Osteocyte (in vitro differentiated cells): Measurements from ENCODE around the gene GOLGA6L7. TPM values are rescaled to one million over a fixed set of nuclear protein-coding genes. Genes with fewer than 3 reads are reported as not detected.

Experiments
- DNase-seq: peaks from one replicate; pipeline ENCODE4 v3.0.0; 2021; ENCODE audit warnings: mixed read lengths; ENCODE audit not compliant: unreplicated experiment; ENCODE audit errors: extremely low spot score
- H3K27ac Mint-ChIP-seq: one replicate; pipeline ENCODE4 v1.8.0; 2021; ENCODE audit warnings: mild to moderate bottlenecking, mixed read lengths; ENCODE audit not compliant: unreplicated experiment
- H3K27me3 Mint-ChIP-seq: one replicate; pipeline ENCODE4 v1.8.0; 2021; ENCODE audit warnings: mixed read lengths; ENCODE audit not compliant: unreplicated experiment
- H3K36me3 Mint-ChIP-seq: one replicate; pipeline ENCODE4 v1.8.0; 2021; ENCODE audit warnings: mixed read lengths; ENCODE audit not compliant: unreplicated experiment
- H3K4me1 Mint-ChIP-seq: one replicate; pipeline ENCODE4 v1.8.0; 2021; ENCODE audit warnings: mixed read lengths; ENCODE audit not compliant: unreplicated experiment
- H3K4me3 Mint-ChIP-seq: one replicate; pipeline ENCODE4 v1.8.0; 2021; ENCODE audit warnings: mild to moderate bottlenecking, moderate library complexity, mixed read lengths; ENCODE audit not compliant: unreplicated experiment
- H3K9me3 Mint-ChIP-seq: one replicate; pipeline ENCODE4 v1.8.0; 2021; ENCODE audit warnings: mixed read lengths; ENCODE audit not compliant: unreplicated experiment
- CTCF ChIP-seq: fragments of 200-600 bp; sonication (generic); IDR thresholded peaks from 2 replicates; pipeline ENCODE4 v1.5.0; 2021; ENCODE audit warnings: antibody characterized with exemption, mild to moderate bottlenecking, moderate library complexity
- total RNA-seq: library from RNA; stranded (reverse); gene quantifications from 2 replicates; pipeline ENCODE4 v1.2.1, GENCODE V29; 2021

GOLGA6L7 gene
- total RNA-seq, 1 donor from 2014 or later: not detected

GRCh38 chr15:28886431-28887338, 38.2 kb upstream of the GOLGA6L7 start:
- Mint-ChIP-seq H3K4me1 (peaks cover 25% of the 10 kb centered on the region), H3K27me3 (no peaks in the 10 kb centered on the region), H3K9me3 (no peaks in the 10 kb centered on the region), H3K27ac (peak overlapping the region; percentile 39), H3K36me3 (no peaks in the 10 kb centered on the region), H3K4me3 (peak overlapping the region; percentile 68)
- TF ChIP-seq CTCF: no peak
- DNase-seq: no peak

GRCh38 chr15:28885630-28886430, 37.4 kb upstream of the GOLGA6L7 start, which contains the start of gene APBA2:
APBA2 (plus strand) TSS chr15:28885974; CDS start chr15:29053885, 167,911 bp downstream.
- no peaks in the 10 kb centered on the region for H3K27me3 Mint-ChIP-seq
- H3K4me3 Mint-ChIP-seq: peak within 1 kb of the TSS; percentile 68
- no peak for TF ChIP-seq CTCF
- peaks cover 25% of the 10 kb centered on the region for H3K4me1 Mint-ChIP-seq
- no peaks in the 10 kb centered on the region for H3K9me3 Mint-ChIP-seq
- no peak within 1 kb of the TSS for H3K27ac Mint-ChIP-seq
- DNase-seq: no peak
- H3K36me3 Mint-ChIP-seq: no peaks in the 10 kb centered on the region

GRCh38 chr15:28885128-28885629, 36.7 kb upstream of the GOLGA6L7 start:
- no peak for TF ChIP-seq CTCF
- Mint-ChIP-seq H3K9me3 (no peaks in the 10 kb centered on the region), H3K4me3 (peak overlapping the region; percentile 66), H3K27ac (no peak overlapping the region), H3K4me1 (peaks cover 25% of the 10 kb centered on the region), H3K36me3 (no peaks in the 10 kb centered on the region), H3K27me3 (no peaks in the 10 kb centered on the region)
- no peak for DNase-seq

- H3K4me3 Mint-ChIP-seq: peak overlapping the region; percentile 66
- no peak for TF ChIP-seq CTCF
- DNase-seq: no peak
- H3K27me3 Mint-ChIP-seq: no peaks in the 10 kb centered on the region
- no peak overlapping the region for H3K27ac Mint-ChIP-seq
- H3K4me1 Mint-ChIP-seq: peaks cover 25% of the 10 kb centered on the region
- no peaks in the 10 kb centered on the region for H3K9me3 Mint-ChIP-seq
- no peaks in the 10 kb centered on the region for H3K36me3 Mint-ChIP-seq
Observed at GRCh38 chr15:28884151-28884940, 35.9 kb upstream of the GOLGA6L7 start.
